ENCODE data around the gene PLA2R1.
A peak's percentile ranks its signal among the peaks of the same experiment; 100 is the strongest.
"Not testable (repeated sequence)": the region's sequence is repeated elsewhere in the genome, so short reads cannot be mapped to it uniquely, and the experiment has no call there.

Gene PLA2R1

DNA sequence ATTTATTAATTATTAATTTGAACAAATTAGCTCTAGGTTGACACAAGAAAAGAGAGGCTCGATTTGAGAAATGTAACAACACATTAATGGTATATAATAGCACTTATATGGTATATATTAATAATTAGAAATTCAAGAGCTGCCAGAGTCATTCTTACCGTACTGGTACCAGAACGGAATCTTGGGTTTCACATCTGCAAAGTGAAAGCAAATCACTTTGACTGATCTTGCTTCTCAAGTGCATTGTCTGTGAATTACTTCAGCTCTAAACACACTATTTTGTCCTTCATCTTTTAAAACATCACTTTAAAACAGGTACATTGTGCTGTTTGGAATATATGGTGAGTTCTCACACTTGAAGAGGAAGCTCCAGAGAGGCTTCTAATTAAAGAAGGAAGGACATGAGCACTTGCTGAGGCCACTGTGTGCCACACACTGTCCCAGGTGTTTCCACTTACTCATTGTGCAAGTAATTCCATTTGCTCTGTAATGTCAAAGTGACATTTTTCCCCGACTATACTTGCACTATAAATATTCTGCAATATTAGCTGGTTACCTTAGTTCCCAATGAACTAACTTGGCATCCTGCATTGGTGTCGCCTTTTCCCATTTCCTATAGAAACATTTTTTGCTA is 85.8 kb downstream of the PLA2R1 start:
- DNase-seq: no peak

DNA sequence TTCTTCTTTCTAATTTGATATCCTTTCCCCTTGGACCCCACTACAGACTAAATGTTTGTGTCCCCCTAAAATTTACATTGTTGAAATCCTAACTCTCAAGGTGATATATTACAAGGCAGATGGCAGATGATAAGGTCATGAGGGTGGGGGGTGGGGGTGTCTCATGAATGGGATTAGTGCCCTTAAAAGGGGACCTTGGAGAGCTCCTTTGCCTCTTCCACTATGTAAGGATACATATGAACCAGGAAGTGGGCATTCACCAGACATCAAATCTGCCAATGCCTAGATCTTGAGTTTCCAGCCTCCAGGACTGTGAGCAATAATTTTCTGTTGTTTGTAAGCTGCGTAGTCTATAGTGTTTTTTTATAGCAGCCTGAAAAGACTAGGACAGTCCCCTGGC is 89.1 kb downstream of the PLA2R1 start:
- no peak for DNase-seq

- no peak for DNase-seq
These were observed 90.9 kb downstream of the PLA2R1 start for GRCh38 chr2:159971365-159972152.

DNA sequence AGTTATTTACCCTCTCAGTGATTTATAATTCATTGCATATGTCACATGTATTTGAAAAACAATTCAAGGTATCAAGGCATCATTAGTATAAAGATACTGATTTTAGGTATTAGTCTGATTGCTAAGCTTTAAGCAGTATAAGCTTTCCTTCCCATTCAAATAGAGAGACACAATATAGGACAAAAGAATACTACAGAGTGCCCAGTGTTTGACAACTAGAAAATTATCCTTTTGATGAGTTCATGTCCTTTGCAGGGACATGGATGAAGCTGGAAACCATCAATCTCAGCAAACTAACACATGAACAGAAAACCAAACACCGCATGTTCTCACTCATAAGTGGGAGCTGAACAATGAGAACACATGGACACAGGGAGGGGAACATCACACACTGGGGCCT is 91.9 kb downstream of the PLA2R1 start:
- DNase-seq: not testable (repeated sequence)

DNA sequence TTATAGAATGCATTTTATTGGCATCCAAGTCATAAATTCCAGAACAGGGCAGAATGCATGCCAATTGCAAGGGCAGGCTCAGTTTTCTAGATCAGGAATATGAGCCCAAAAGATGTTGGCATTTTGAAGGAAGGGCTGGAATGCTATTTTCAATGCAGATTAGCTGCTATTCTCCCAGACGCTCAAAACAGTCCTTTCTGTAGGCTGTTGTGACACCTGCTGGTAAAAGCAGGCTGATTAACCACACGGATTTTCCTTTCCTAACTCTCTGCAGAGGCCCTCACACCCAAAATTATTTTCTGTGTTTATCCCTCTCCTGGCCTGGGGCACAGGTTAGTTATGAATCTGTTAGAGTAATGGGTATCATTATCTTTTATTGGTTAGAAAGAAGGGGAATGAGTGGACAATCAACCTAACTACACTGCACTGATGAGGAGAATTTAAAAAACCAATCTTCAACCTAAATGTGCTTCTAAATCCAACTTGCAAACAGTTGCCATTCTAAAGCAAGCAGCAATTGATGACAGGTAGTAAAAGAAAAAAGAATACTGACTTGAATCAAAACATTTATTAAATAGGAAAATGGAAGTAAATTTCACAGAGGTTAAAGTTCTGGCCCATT is 94.0 kb downstream of the PLA2R1 start:
- DNase-seq: no peak

GRCh38 chr2:159963700-159964099 is 98.7 kb downstream of the PLA2R1 start:
- DNase-seq: no peak

DNA sequence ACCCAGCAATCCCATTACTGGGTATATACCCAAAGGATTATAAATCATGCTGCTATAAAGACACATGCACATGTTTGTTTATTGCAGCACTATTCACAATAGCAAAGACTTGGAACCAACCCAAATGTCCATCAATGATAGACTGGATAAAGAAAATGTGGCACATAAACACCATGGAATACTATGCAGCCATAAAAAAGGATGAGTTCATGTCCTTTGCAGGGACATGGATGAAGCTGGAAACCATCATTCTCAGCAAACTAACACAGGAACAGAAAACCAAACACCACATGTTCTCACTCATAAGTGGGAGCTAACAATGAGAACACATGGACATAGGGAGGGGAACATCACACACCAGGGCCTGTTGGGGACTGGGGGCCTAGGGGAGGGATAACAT is 99.9 kb downstream of the PLA2R1 start:
- DNase-seq: not testable (repeated sequence)

- no peak for DNase-seq
These were observed 101.0 kb downstream of the PLA2R1 start for GRCh38 chr2:159961451-159961850.

DNA sequence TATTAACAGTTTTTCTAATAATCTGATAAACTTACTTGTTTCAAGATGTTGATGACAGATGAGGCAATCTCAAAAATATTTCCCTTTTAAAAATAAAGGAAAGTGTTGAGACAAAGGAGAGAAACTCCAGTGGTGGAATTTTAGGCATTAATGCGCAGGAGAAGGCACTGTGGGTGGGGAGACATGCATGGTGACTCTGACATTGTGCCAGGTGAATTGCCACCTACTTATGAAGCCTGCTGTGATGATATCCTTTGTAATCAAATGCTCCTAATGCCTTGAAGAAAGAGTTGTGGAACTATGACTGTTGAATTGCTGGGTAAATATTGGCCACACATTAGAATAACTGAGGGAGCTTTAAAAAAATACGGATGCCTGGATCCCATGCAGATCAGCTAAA is 101.4 kb downstream of the PLA2R1 start:
- DNase-seq: no peak

DNA sequence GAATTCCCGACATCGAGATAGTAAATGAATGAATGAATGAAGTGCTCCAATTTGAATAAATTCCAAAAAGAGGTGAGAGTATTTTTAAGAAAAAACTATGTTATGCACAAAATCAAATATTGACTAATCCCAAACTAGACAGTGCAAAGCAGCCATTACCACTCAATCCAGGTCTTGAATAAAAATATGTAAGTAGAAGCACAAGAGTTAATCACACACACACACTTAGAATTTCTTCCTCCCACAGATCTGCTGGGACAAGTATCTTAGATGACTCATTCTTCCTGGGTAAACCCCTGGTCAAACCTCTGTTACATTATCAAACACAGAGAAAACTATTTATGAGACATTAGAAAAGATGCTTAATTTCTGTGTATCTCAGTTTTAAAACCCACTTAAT is 102.0 kb downstream of the PLA2R1 start:
- DNase-seq: no peak

DNA sequence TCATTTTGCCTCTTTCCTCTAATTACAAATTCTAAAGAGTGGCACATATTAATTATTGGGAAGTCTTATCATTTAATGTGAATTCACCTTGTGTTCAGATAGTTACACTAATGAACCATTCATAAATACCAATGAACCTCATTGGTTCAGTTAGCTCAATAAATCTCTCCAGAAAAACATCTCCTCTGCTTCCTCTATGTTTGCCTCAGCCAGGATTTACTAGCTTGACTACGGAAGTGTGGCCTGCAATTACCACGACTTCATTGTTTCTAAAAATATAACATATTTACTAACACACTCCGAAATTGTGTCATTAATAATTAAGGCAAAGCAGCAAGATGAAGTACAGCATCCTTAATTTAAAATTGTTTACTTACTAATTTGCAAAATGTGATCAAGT is 103.3 kb downstream of the PLA2R1 start:
- no peak for DNase-seq

DNA sequence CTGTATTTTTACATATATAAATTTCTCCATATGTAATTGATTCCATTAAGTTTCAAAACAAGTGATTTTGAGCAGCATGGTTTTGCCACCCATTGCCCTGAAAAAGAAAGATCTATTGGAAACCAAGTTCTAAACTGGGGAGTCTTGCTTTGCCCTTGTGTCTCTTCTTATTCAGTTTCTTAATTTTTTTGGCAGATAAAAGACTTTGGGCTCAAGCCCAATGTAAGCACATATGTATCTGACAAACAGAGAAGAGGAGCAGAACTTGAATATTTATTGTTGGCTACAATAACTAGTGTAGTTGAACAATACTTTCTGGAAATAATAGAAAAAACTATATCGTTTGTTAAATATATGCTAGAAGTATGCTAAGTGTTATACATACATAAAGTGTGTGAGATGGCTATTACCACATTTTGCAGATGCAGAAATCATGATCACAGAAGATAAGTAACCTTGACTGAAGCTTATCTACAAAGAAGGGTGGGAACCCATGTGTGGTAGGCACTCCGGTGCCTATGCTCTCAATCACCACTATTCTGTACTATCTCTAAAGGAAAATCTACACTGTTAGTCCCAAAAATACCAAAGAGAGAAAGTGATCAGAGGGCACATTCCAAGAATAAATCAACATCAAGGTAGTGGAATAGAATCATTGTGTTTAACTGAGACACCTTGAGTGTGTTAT is 109.1 kb downstream of the PLA2R1 start:
- DNase-seq: no peak

GRCh38 chr2:159946326-159946999 is 116.0 kb downstream of the PLA2R1 start:
- no peak for DNase-seq

DNA sequence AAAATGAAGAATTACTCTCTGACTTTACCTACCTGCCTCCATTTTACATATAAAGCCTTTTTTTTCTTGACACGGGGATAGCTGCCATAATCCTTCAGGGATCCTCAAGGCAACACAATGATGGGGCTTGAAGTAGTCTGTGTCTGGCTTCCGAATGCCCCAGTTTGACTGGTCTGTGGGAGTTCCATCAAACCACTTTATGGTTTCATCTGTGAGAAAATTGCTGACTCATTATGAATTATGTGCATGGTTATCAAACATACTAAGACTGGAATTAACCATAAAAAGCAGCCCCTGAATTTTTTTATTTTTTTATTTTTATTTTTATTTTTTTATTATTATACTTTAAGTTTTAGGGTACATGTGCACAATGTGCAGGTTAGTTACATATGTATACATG is 117.5 kb downstream of the PLA2R1 start:
- no peak for DNase-seq

GRCh38 chr2:159942146-159942545 is 120.3 kb downstream of the PLA2R1 start:
- no peak for DNase-seq

DNA sequence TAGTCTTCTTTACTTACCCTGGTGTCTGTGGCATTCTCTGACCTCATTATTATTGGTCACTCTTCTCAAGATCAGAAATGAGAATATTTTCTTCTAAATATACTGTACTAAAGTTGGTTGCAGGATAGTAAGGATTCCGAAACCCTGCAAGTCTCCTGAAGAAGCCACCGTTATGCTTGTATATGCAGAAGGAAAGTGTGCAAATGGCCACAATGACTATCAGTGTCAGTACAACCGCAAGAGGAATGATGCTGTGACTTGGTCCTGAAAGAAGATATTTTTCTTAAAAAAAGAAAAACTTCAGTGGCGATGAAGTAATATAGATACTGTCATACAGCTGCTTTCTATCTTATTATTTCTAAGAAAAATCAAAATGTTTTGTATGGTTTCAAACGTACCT is 120.7 kb downstream of the PLA2R1 start:
- no peak for DNase-seq

DNA sequence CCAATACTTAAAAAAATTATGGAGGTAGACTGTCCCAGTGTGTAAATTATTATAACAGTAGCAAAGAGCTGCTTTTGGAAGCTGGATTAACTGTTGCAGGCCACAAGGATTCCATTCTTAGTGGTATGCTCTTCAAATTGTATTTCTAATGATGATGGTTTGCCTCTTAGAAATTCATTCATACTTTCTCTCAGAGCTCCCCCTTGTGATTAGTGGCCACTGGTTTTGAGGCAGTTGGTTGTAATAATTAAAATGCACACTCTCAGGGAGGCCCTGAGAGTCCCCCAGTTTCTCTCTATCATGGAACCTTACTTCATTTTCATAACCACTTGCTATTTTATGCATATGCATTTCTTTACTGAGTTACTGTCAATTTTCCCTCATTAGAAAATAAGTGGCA is 122.5 kb downstream of the PLA2R1 start:
- peak; percentile 4 for DNase-seq

DNA sequence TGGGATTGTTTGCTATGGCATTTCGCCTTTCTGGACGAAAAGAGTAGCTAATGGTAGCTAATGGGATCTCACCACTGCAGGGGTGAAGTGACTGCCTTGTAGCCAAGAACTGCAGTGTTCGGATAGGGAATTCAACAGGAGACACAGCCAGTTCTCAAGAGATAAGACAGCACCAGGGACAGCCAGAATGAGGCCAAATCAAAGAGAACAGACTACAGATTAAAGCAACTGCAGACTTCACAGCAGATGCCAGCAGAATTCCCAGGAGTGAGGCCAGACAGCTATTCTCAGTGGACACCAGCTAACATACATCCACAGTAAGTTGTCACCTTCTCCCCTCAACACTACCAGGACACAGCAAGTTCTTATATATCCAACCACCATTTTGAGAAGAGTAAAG is 124.0 kb downstream of the PLA2R1 start:
- no peak for DNase-seq

DNA sequence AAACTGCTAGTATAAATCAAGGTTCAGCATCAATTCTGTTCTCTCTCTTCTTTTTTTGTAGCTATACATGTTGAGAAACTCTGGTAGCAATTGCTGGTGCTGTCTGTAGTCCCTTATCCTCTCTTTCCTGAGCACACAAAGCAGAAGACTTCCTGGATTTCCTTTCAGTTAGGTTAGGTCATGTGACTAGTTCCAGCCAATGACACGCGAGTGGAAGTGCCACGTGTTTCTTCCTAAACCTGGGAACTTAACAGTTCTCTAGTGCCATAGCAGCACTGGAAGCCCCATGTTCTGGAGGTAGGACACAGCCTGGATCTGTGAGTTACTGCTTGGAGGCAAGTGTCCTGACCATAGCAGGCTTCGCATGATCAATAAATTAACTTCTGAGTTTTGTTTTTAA is 125.9 kb downstream of the PLA2R1 start:
- DNase-seq: no peak

DNA sequence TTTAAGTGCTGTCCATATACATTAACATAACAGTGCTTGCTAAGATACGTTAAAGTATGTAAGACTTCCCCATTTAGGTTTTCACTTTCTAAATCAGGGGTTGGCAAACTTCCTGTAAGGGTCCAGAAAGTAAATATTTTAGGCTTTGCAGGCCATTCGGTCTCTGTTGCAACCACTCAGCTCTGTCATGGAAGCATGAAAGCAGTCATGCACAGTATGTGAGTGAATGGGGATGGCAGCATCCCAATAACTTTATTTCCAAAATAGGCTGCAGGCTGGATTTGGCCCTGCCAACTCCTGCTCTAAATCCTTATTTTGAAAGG is 128.7 kb downstream of the PLA2R1 start:
- no peak for DNase-seq

- DNase-seq: no peak
These were observed 129.2 kb downstream of the PLA2R1 start for GRCh38 chr2:159933040-159933726.

DNA sequence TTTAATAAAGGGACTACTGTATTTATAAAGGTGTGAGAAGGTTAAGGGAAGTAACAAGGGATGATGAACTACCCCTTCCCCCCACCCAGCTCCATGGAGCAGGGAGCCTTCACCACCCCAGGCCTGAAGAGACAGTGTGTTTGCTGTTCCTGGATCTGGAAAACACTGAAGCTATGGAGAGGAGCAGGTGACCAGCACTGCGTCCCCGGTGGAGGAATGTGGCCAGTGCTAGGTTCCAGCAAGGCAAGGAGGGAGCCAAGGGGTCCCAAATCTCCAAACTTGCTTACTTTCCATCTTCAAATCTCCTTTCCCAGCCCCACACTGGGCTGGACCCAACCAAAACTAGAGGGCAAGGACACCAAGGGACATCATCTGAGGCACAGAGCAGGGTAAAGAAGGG is 135.7 kb downstream of the PLA2R1 start:
- DNase-seq: no peak

DNA sequence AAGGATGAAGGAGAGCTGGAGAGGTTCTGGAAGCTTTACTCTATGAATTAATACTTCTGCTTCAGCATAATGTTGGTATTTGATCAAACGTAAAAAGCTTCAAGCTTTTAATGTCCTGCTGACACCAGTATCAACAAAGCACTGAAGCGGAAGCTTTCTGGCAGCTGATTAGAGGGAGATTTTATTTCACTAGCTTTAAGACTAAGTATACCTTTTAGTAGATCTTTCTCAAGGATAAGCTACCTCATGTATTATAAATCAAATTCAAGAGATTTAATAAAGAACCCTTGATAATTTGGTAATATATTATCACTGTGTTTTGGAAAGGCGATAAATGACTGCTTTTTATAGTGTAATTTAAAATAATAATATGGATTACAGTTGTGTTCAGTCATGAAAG is 136.4 kb downstream of the PLA2R1 start:
- DNase-seq: no peak

Data from NCI-H524 treated with DMSO at 0.1 percent for 48 hours (cell line).